GM12875 (cell line): ENCODE results near the gene SORBS1.

Experiments
- H3K4me3 ChIP-seq: one replicate; pipeline ENCODE4 v1.5.1; 2011; ENCODE audit warnings: low read depth, low read length, control low read depth
- CTCF ChIP-seq: IDR thresholded peaks from 2 replicates; pipeline ENCODE4 v1.5.1; 2011; ENCODE audit warnings: low read depth, mild to moderate bottlenecking, control low read depth, inconsistent platforms, low read length, moderate library complexity, borderline replicate concordance; ENCODE audit not compliant: insufficient read depth

Gene SORBS1

GRCh38 chr10:95478935-95479334 is 82.2 kb downstream of the SORBS1 start:
- no peak for TF ChIP-seq CTCF
- H3K4me3 ChIP-seq, result no peak overlapping the region

GRCh38 chr10:95478185-95478584 is 83.0 kb downstream of the SORBS1 start:
- TF ChIP-seq CTCF, result no peak
- no peak overlapping the region for H3K4me3 ChIP-seq

- H3K4me3 ChIP-seq, result no peak overlapping the region
- no peak for TF ChIP-seq CTCF
These were observed 84.0 kb downstream of the SORBS1 start for GRCh38 chr10:95477175-95477520.

- H3K4me3 ChIP-seq, result no peak overlapping the region
- TF ChIP-seq CTCF, result no peak
These were observed 84.5 kb downstream of the SORBS1 start for GRCh38 chr10:95476469-95477174.

- H3K4me3 ChIP-seq, result no peak overlapping the region
- TF ChIP-seq CTCF, result no peak
These were observed 85.2 kb downstream of the SORBS1 start for GRCh38 chr10:95475827-95476468.

- TF ChIP-seq CTCF, result no peak
- H3K4me3 ChIP-seq, result no peak overlapping the region
These were observed 86.2 kb downstream of the SORBS1 start for GRCh38 chr10:95475003-95475383.
